GM10847 (cell line): ENCODE data around the gene ZNF668.

ENCODE experiments used
- POLR2A ChIP-seq: IDR thresholded peaks from 2 replicates; pipeline ENCODE4 v1.6.1; 2011; ENCODE audit not compliant: insufficient read length; ENCODE audit errors: extremely low read depth

ZNF668 gene

DNA sequence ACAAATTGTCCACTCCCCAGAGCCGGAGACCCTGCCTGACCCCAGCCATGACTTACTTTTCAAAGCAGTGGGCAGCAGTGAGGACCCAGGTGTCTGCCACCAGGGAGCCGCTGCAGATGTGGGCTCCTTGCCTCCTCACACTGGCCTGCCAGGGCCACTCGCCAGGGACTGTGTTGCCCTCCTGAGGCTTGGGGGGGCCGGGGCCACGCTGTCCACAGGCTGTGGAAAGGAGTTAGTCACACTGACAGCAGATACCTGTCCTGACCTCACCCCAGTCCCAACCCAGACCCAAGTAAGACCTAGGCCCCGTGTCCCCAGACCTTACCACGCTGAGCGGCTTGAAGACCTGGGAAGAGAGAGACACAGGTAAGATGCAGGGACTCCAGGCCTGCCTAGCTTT, 13.4 kb upstream of the ZNF668 start:
- TF ChIP-seq POLR2A, result no peak

DNA sequence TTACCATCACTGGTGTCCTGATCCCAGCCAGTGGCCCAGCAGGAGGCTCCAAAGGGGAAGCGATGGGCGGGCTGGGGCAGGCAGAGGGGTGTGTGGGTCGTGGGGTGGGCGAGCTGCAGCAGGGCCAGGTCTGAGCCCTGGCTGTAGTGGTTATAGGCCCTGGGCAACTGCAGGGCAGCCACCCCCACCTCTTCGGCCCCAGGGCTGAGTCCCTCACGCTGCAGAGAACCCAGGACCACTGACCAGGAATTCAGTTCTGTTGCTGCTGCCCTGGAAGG, 12.5 kb upstream of the ZNF668 start:
- TF ChIP-seq POLR2A, result no peak

DNA sequence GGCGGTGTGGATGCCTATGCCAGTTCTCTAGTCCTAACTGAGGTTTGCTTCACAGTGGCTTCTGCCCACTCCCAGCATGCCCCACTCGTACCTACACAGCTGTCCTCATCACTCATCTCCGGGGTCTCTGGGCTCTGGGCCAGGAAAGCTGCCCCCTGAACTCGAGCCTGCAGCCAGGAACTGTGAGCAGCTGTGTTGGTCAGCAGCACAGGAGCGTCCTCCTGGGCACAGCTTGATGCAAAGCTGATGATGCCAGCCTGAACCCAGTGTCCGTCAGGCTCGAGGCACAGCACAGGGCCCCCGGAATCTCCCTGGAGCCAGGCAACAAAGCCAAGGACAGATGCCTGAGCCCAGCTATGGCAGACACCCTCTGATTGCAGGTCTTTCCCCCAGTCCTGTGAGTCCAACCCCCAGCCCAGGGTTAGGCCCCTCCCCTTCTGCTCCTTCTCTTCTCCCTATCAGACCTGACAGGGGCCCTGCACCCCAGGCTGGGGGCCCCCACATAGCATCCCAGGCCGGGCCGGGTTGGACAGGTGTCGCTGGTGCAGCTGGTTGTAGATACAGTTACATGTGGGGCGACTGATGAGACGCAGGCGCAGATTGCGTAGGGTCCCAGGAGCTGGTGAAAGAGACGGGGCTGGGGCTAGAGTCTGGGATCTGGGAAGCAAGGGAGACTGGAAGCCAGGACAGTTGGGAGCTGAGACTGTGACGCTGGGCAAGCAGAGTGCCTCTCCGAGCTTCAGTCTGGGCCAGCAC, 12.0 kb upstream of the ZNF668 start:
- no peak for TF ChIP-seq POLR2A

DNA sequence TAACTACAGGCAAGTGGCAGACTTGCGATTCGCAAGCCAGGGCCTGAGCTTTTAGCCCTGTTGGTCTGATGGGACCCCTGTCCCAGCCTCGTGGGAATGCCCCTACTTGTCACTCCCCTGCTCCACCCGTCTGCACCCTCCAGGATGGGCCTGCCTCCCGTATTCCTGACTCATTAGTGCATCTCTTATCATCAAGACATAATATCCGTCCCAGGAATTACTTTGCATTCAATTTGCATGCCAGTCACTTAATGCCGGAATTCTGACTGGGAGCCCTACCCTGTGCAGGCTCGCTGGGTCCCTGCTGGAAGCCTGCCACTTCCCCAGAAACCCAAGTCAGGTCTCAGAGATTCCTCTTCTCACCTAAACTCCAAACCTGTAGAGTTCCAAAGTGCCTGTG, 11.4 kb upstream of the ZNF668 start:
- no peak for TF ChIP-seq POLR2A

DNA sequence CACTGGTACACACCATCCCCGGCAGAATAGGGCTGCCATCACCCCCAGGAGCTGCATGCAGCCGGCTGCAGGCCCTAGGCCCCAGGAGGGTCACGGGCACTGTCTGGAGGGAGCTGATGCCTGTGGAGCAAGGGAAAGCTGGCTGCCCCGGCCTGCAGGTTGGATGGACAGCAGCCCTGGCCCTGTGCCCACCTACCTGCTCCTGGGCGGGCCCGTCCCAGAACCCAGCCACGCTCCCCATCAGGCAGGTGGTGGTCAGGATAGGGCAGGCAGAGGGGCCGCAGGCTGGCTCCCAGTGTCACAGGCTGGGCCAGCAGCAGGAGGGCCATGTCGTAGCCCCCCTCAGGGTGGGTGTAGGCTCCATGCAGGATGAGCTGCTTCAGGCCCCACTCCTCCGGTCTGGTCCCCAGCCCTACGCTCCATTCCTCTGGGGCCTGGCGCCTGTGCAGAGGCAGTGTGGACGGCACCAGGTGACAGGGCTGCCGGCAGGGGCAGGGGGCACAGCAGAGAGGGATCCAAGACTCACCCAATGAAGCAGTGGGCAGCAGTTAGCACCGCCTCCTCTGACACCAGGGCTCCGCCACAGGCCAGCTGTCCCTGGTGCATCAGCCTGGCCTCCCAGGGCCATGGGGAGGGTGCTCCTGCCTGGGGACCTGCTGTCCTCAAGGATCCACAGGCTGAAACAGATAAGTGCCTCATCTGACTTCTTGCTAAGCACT, 10.7 kb upstream of the ZNF668 start:
- no peak for TF ChIP-seq POLR2A

DNA sequence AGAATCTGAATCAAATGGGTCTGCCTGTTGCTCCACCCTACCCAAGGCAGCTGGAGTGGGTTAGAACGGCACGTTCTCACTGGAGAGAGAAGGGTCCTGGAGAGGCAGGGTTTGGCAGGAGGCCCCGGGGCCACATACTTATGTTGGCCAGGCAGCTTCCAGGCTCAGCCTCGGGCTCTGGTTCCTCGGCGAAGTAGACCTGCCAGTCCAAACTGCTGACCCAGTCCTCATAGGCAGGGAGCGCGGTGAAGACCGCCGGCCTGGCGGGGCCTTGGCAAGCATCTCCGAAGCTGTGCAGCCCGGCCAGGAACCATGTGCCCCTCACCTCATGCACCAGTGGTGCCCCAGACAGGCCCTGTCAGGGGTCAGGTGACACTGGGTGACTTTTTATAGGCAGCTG, 9.9 kb upstream of the ZNF668 start:
- no peak for TF ChIP-seq POLR2A

DNA sequence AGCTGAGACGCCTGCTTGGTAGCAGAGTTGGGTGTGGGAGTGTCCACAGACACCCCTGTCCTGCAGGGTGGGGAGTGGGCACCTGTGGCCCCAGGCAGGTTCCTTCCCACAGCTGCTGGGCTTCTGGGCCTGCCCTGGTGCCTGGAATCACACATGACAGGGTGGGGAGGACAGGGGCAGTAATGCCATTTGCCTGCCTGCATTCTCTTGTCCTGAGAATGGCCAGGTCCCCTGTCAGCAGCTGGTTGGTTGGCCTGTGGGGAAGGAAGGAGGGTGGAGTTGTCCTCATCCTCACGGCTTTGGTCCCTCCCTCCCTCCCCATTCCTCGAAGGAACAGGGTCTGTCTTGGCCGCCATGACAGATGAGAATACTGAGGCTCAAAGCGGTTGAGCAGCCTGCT, 9.5 kb upstream of the ZNF668 start:
- TF ChIP-seq POLR2A, result no peak

DNA sequence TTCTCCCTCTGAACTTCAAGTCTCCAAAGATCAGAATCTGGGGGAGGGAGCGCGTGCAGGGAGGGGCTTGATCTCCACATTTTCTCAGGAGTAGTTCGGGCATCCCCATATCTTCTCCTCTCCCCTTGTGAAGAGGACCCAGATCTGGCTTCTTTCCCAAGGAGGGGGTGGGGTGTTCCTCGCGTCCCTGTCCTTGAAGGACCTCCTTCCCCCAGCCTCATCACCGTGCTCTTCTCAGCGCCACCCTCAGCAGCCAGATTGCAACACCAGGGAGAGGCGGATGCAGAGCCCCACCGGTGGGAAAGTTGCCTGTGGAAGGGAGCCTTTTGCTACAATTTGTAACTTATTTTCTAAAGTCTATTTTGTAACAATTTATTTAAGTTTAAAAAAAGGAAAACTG, 9.0 kb upstream of the ZNF668 start:
- no peak for TF ChIP-seq POLR2A

DNA sequence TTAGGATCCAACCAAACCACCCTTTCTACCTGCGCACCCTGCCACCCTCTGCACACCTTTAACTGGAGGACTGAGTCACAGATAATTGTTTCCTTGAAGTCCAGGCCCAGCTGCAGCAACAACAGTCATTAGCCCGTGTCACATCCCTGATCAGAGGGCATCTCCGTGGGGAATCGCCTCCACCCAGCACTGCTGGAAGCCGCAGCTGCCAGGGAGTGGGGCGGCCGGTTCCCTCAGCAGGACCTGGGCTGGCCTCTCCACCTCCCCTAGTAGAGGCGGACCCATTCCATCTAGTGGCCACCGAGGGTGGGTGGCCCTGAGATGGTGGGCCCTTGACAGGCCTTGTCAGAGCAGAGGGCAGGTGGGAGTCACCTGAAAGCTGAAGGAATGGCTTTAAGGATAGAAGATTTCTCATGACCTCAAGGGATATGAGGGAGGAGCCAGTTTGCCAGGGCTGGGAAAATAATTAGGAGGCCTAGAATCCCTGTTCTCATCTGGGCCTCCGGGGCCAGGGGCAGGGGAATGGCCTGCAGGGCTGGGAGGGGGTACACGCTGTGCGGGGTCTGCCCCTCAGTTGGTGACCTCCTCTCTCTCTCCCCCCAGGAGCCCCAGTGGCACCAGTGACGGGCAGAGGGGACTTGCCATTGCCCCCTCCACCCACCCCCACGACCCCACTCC, 8.5 kb upstream of the ZNF668 start:
- no peak for TF ChIP-seq POLR2A

DNA sequence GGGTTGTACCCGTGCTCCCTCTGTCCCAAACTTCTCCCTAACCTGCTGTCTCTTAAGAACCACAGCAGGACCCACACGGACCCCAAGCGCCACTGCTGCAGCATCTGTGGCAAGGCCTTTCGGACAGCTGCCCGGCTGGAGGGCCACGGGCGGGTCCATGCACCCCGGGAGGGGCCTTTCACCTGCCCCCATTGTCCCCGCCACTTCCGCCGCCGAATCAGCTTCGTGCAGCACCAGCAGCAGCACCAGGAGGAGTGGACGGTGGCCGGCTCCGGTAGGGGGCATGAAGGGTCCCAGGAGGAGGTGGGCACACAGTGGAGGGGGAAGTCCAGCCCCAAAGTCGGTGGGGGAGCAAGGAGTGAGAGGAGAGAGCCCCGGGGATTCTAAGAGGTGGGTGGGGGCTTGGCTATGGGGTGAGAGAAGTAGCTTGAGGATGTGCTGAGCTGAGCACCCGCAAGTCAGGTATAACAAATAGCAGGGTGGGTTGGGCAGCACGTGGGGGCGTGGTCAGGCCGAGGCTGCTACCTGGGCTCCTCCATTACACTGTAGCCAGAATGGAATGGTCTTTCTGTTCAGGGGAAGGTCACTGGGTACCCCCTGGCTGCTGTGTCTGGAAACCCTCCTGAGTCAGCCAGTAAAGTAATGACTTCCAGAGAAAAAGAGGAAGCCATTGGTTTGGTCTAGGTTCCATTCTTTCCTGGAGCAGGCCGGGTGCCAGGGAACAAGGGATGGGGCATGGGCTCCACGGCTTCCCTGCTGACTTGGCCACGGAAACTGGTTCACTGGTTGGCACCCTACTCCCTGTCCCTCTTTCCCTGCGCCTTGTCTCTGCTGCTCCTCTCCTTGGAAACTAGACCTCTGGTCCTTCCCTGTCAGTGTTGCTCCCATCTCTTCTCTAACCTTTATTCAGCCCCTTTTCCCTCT, 7.7 kb upstream of the ZNF668 start:
- no peak for TF ChIP-seq POLR2A

DNA sequence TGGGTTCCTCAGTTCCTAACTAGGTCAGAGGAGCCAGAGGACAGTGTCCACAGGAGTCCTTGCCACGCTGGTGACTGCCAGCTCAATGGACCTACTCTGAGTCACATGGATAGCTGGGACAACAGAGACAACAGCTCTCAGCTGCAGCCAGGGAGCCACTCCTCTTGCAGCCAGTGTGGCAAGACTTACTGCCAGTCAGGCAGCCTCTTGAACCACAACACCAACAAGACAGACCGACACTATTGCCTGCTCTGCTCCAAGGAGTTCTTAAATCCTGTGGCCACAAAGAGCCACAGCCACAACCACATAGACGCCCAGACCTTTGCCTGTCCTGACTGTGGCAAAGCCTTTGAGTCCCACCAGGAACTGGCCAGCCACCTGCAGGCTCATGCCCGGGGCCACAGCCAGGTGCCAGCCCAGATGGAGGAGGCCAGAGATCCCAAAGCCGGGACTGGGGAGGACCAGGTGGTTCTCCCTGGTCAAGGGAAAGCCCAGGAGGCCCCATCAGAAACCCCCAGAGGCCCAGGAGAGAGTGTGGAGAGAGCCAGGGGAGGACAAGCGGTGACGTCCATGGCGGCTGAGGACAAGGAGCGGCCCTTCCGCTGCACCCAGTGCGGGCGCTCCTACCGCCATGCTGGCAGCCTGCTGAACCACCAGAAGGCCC, 6.8 kb upstream of the ZNF668 start:
- TF ChIP-seq POLR2A, result no peak

DNA sequence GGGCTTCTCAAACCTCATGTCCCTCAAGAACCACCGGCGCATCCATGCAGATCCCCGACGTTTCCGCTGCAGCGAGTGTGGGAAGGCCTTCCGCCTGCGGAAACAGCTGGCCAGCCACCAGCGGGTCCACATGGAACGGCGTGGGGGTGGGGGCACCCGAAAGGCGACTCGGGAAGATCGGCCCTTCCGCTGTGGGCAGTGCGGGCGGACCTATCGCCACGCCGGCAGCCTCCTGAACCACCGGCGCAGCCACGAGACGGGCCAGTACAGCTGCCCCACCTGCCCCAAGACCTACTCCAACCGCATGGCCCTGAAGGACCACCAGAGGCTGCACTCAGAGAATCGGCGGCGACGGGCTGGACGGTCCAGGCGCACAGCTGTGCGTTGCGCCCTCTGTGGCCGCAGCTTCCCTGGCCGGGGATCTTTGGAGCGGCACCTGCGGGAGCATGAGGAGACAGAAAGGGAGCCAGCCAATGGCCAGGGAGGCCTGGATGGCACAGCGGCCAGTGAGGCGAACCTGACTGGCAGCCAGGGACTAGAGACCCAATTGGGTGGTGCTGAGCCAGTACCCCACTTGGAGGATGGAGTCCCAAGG, 6.1 kb upstream of the ZNF668 start:
- no peak for TF ChIP-seq POLR2A

DNA sequence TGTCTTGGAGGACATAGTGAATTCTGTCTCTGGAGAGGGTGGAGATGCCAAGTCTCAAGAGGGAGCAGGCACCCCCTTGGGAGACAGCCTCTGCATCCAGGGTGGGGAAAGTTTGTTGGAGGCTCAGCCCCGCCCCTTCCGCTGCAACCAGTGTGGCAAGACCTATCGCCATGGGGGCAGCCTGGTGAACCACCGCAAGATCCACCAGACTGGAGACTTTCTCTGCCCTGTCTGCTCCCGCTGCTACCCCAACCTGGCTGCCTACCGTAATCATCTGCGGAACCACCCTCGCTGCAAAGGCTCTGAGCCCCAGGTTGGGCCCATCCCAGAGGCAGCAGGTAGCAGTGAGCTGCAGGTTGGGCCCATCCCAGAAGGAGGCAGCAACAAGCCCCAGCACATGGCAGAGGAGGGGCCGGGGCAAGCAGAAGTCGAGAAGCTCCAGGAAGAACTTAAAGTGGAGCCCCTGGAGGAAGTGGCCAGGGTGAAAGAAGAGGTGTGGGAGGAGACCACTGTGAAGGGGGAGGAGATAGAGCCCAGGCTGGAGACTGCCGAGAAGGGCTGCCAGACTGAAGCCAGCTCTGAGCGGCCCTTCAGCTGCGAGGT, 5.4 kb upstream of the ZNF668 start:
- no peak for TF ChIP-seq POLR2A
